BE2C (cell line): ENCODE data around the gene DIP2C.
A peak's percentile ranks its signal among the peaks of the same experiment; 100 is the strongest.

ENCODE experiments used
- DNase-seq: peaks from one replicate; pipeline ENCODE4 v3.0.0-alpha.2; 2020
- H3K27me3 ChIP-seq: fragments of 250-450 bp; sonication (Bioruptor Pico); 2 replicates; pipeline ENCODE4 v1.5.1; 2020; ENCODE audit warnings: mild to moderate bottlenecking
- H3K36me3 ChIP-seq: fragments of 250-450 bp; sonication (Bioruptor Pico); 2 replicates; pipeline ENCODE4 v1.5.1; 2020; ENCODE audit warnings: mild to moderate bottlenecking
- H3K4me1 ChIP-seq: fragments of 250-450 bp; sonication (Bioruptor Pico); 2 replicates; pipeline ENCODE4 v1.5.1; 2020
- H3K4me3 ChIP-seq: 2 replicates; pipeline ENCODE4 v1.5.1; 2011; ENCODE audit warnings: low read depth, low read length
- H3K9me3 ChIP-seq: fragments of 250-450 bp; sonication (Bioruptor Pico); 2 replicates; pipeline ENCODE4 v1.5.1; 2020
- TF ChIP-seq, protein P1 (sequence below): IDR thresholded peaks from 2 replicates; pipeline ENCODE4 v1.5.1; 2012; ENCODE audit warnings: mild to moderate bottlenecking, low read depth, low read length

Gene DIP2C

DNA sequence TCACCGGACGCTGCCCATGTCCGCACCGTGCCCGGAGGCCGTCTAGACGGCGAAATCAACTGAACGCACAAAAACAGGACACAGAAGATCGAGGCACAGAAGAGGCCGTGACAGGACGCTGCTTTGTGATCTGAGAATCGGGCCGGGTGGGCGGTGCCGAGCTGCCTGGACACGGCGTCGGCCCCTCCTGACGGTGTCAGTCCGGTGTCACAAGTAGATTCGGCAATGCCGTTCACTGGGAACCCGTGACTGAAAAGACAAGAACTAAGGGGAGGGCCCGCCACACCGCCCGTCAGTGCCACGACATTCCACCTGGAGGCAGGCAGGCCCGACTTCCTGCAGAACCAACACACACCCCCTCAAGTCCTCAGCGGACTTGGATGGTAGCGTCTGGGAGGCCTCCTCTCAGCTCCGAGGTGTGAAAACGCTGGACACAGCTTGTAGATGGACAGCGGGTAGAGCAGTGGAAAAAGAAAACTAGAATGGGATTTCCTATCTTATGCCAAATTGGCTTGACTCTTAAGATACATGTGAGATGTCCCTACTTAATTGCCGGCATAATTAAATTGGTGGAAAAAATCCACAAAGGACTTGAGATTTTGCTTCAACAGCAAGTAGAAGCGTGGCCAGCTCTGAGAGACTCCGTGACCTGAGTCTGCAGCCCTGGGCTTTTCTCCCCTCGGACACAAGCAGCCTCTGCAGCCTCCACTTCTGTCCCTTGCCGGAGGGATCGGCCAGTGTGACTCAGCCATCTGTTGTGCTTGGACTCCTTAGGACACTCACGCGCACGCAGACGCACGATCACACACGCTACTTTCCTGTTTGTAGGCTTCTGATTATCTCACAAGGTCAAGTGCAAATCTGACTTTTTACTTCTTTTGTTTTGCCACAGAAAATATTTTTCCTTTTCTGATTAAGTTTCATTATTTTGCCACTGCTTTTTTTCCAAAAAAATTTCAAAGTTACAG lies 269.0 kb downstream of the DIP2C start:
- H3K4me1 ChIP-seq, result no peaks in the 10 kb centered on the region
- TF ChIP-seq, protein P1, sequence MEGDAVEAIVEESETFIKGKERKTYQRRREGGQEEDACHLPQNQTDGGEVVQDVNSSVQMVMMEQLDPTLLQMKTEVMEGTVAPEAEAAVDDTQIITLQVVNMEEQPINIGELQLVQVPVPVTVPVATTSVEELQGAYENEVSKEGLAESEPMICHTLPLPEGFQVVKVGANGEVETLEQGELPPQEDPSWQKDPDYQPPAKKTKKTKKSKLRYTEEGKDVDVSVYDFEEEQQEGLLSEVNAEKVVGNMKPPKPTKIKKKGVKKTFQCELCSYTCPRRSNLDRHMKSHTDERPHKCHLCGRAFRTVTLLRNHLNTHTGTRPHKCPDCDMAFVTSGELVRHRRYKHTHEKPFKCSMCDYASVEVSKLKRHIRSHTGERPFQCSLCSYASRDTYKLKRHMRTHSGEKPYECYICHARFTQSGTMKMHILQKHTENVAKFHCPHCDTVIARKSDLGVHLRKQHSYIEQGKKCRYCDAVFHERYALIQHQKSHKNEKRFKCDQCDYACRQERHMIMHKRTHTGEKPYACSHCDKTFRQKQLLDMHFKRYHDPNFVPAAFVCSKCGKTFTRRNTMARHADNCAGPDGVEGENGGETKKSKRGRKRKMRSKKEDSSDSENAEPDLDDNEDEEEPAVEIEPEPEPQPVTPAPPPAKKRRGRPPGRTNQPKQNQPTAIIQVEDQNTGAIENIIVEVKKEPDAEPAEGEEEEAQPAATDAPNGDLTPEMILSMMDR, result no peak
- no peaks in the 10 kb centered on the region for H3K36me3 ChIP-seq
- DNase-seq, result no peak
- no peaks in the 10 kb centered on the region for H3K27me3 ChIP-seq
- no peak overlapping the region for H3K4me3 ChIP-seq
- no peaks in the 10 kb centered on the region for H3K9me3 ChIP-seq

GRCh38 chr10:418894-419293 lies 270.6 kb downstream of the DIP2C start:
- Histone ChIP-seq H3K36me3 (no peaks in the 10 kb centered on the region), H3K4me1 (no peaks in the 10 kb centered on the region), H3K9me3 (no peaks in the 10 kb centered on the region), H3K27me3 (no peaks in the 10 kb centered on the region), H3K4me3 (no peak overlapping the region)
- TF ChIP-seq, protein P1, result no peak
- no peak for DNase-seq

DNA sequence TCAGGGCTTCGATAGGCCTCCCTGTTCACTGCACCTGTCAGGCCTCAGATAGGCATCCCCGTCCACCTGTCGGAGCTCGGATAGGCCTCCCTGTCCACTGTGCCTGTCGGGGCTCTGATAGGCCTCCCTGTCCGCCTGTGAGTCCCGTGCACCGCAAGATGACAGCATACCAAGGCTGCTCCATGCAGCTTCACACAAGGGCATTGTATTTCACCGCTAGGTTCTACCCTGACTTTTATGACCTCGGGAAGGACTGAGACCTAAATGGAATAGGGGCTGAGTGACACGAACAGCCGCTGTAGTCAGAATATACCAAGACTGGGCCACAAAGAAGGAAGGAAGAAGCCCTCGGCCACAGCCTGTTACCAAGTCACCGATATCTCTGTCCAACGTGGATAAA lies 271.2 kb downstream of the DIP2C start:
- no peaks in the 10 kb centered on the region for H3K36me3 ChIP-seq
- H3K27me3 ChIP-seq, result no peaks in the 10 kb centered on the region
- TF ChIP-seq, protein P1, result no peak
- no peak overlapping the region for H3K4me3 ChIP-seq
- no peak for DNase-seq
- H3K4me1 ChIP-seq, result no peaks in the 10 kb centered on the region
- H3K9me3 ChIP-seq, result no peaks in the 10 kb centered on the region

DNA sequence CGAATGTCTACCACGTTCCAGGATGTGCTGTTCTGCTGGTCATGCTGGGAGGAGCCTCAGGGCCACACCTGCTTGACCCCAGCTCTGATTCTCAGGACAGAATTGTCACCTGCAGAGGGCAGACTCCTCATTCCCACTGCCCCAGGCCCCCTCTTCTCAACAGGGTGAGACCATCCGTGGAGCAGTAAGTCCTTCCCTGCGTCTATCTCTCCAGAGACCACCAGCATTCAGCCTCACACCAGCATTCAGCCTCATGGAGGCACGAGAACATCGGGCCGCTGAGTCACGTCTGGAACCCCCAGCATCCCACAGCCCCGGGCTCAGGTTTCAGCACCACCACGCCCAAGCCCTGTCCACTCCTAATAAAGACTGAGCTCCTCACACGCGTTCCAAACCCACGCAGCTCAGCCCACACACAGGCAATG lies 273.4 kb downstream of the DIP2C start:
- Histone ChIP-seq H3K4me1 (no peaks in the 10 kb centered on the region), H3K4me3 (no peak overlapping the region), H3K36me3 (no peaks in the 10 kb centered on the region), H3K9me3 (no peaks in the 10 kb centered on the region), H3K27me3 (no peaks in the 10 kb centered on the region)
- TF ChIP-seq, protein P1, result 0 out of 2 replicates have a peak, but pooled peaks have one; percentile 11
- no peak for DNase-seq

DNA sequence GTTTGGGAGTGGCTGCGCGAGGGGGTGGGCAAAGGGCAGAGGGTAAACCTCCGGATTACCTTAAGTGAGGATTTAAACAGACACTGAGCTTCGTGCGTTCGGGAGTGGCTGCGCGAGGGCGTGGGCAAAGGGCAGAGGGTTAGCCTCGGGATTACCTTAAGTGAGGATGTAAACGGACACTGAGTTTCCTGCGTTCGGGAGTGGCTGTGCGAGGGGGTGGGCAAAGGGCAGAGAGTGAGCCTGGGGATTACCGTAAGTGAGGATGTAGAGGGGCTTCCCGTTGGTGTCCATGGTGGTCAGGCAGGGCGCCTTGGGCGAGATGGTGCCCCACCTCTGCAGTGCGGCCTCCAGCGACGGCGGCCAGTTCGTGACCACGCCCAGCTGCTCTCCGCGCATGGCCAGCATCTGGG lies 275.8 kb downstream of the DIP2C start:
- TF ChIP-seq, protein P1, result no peak
- no peak for DNase-seq
- H3K27me3 ChIP-seq, result no peaks in the 10 kb centered on the region
- no peaks in the 10 kb centered on the region for H3K36me3 ChIP-seq
- no peaks in the 10 kb centered on the region for H3K9me3 ChIP-seq
- no peak overlapping the region for H3K4me3 ChIP-seq
- no peaks in the 10 kb centered on the region for H3K4me1 ChIP-seq

DNA sequence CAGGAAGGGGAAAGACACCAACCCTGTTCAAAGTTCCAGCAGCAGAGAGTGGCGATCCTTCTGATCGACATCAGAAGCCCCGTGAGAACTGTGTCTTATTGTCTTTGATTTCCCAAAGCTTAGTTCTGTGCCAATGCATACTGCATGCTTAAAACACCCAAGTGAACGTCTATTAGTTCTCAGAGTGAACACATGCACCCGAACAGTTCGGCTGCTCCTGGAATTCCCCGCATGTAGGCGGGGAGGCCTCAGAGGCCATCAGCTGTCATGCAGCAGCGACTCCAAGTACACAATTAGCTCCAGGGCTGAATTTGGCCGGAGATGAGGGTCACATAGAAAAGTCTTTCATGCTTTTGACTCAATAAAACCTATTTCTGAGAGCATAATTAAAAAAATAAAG lies 277.4 kb downstream of the DIP2C start:
- DNase-seq, result no peak
- Histone ChIP-seq H3K4me3 (no peak overlapping the region), H3K27me3 (no peaks in the 10 kb centered on the region), H3K36me3 (no peaks in the 10 kb centered on the region), H3K4me1 (no peaks in the 10 kb centered on the region), H3K9me3 (no peaks in the 10 kb centered on the region)
- TF ChIP-seq, protein P1, result no peak
